ENCODE measurements around the gene HSD17B11.

GRCh38 chr4:87366521-87367162, 24.3 kb downstream of the HSD17B11 start:
- TF ChIP-seq CTCF (IDR thresholded peaks at IDR 0.05): no peak
- no peak for TF ChIP-seq EZH2phosphoT487 (IDR thresholded peaks at IDR 0.05)
- no peak for TF ChIP-seq EZH2 (IDR thresholded peaks at IDR 0.05)
